Gastrocnemius medialis (tissue), 4 donors: ENCODE results near the gene TMEM38B.

ENCODE experiments used
- POLR2A ChIP-seq, 2 donors: fragments of 450-650 bp; IDR thresholded peaks; one replicate each; pipeline ENCODE4 v1.6.1; 2017; ENCODE audit warnings: antibody characterized with exemption in 2 of 2, mild to moderate bottlenecking in 2 of 2, moderate library complexity in 2 of 2
- TF ChIP-seq, protein P1 (sequence below), 5 experiments: fragments of 450-650 bp in 3 of 5; fragments of 200-600 bp in 2 of 5; sonication (generic) in 2 of 5; IDR thresholded peaks in 4 of 5; conservative IDR thresholded peaks in 1 of 5; 1 replicate in 4 of 5; 2 replicates in 1 of 5; pipeline ENCODE4 v1.5.1; 2016 to 2019; ENCODE audit warnings: antibody characterized with exemption in 5 of 5, mild to moderate bottlenecking in 3 of 5, moderate library complexity in 3 of 5

DNA sequence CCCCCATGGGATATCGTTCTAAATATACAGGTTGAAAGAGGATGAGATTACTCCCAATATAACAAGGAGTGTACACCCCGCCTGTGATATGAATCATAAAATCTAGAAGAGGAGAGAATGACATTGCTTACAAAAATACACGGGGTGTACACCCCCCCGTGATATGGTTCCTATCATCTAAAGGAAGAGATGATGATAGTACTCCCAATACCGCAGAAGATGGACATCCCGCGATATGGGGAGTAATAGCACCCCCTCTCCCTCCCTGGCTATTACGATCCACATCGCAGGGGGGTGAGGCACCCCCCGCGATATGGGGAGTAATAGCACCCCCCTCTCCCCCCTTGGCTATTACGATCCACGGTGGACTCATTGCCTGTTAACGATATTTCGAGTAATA, 124.6 kb downstream of the TMEM38B start:
- TF ChIP-seq, protein P1, sequence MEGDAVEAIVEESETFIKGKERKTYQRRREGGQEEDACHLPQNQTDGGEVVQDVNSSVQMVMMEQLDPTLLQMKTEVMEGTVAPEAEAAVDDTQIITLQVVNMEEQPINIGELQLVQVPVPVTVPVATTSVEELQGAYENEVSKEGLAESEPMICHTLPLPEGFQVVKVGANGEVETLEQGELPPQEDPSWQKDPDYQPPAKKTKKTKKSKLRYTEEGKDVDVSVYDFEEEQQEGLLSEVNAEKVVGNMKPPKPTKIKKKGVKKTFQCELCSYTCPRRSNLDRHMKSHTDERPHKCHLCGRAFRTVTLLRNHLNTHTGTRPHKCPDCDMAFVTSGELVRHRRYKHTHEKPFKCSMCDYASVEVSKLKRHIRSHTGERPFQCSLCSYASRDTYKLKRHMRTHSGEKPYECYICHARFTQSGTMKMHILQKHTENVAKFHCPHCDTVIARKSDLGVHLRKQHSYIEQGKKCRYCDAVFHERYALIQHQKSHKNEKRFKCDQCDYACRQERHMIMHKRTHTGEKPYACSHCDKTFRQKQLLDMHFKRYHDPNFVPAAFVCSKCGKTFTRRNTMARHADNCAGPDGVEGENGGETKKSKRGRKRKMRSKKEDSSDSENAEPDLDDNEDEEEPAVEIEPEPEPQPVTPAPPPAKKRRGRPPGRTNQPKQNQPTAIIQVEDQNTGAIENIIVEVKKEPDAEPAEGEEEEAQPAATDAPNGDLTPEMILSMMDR (IDR thresholded peaks at IDR 0.05 in 4 of 5, conservative IDR thresholded peaks at IDR 0.05 in 1 of 5), result no peak
- TF ChIP-seq POLR2A (IDR thresholded peaks at IDR 0.05), result no peak
